Prostate gland (tissue), 2 donors: ENCODE measurements around the gene CPSF7. TPM values are rescaled to one million over a fixed set of nuclear protein-coding genes. Genes with fewer than 3 reads are reported as not detected.
"Not testable (repeated sequence)": the region's sequence is repeated elsewhere in the genome, so short reads cannot be mapped to it uniquely, and the experiment has no call there.

Source experiments
- DNase-seq: peaks from one replicate; pipeline ENCODE4 v3.0.0-alpha.2; 2019; ENCODE audit warnings: low spot score
- H3K27ac ChIP-seq, 2 donors: fragments of 200-600 bp; sonication (generic); 2 replicates each; pipeline ENCODE4 v1.5.1; 2017 to 2019
- H3K27me3 ChIP-seq: fragments of 200-600 bp; sonication (generic); replicated peaks from 2 replicates; pipeline ENCODE4 v1.5.1; 2019; ENCODE audit not compliant: insufficient read depth
- H3K36me3 ChIP-seq, 2 donors: fragments of 200-600 bp; sonication (generic); 1 replicate in 1 of 2; 2 replicates in 1 of 2; pipeline versions ENCODE4 v1.5.1 to v1.8.1; 2017 to 2019
- H3K4me1 ChIP-seq: fragments of 200-600 bp; sonication (generic); replicated peaks from 2 replicates; pipeline ENCODE4 v1.5.1; 2019
- H3K4me3 ChIP-seq, 2 donors: fragments of 200-600 bp; sonication (generic); 2 replicates each; pipeline ENCODE4 v1.5.1; 2017 to 2019
- H3K9me3 ChIP-seq: fragments of 200-600 bp; sonication (generic); 2 replicates; pipeline ENCODE4 v1.5.1; 2017
- CTCF ChIP-seq, 4 experiments: fragments of 200-600 bp in 2 of 4; fragments of 450-650 bp in 2 of 4; sonication (generic) in 2 of 4; IDR thresholded peaks; 1 replicate in 3 of 4; 2 replicates in 1 of 4; pipeline ENCODE4 v1.5.1; 2016 to 2019; ENCODE audit warnings: antibody characterized with exemption in 4 of 4, mild to moderate bottlenecking in 2 of 4, moderate library complexity in 2 of 4
- POLR2A ChIP-seq: fragments of 450-650 bp; IDR thresholded peaks from one replicate; pipeline ENCODE4 v1.6.1; 2016; ENCODE audit warnings: antibody characterized with exemption, mild to moderate bottlenecking
- POLR2AphosphoS5 ChIP-seq: sonication (generic); formaldehyde crosslinking; IDR thresholded peaks from one replicate; pipeline ENCODE4 v1.6.1; 2017; ENCODE audit warnings: antibody characterized with exemption
- WGBS: methylation state at CpG from one replicate; pipeline ENCODE4 v1.1.5; 2018; 5-methylcytosine and 5-hydroxymethylcytosine counted together
- intact Hi-C: fragments of 100-400 bp; cut with DNase I; formaldehyde crosslinking; loops from one replicate; pipeline ENCODE4 v1.14.2; 2022
- total RNA-seq, 2 donors: library from RNA; depleted of rRNA; stranded (reverse); fragments of >200 nt; gene quantifications; one replicate each; pipeline ENCODE4 v1.1.0, GENCODE V29; 2016

CPSF7 gene
- total RNA-seq, 2 donors from 2014 or later = 44.7 to 66.8 TPM

GRCh38 chr11:61392981-61393595 is 36.7 kb downstream of the CPSF7 start:
- Histone ChIP-seq H3K9me3 (no peaks in the 10 kb centered on the region), H3K27ac (peak overlapping the region; percentile 79 to 82), H3K36me3 (peaks cover 0 to 3% of the 10 kb centered on the region in 2 donors), H3K27me3 (no peaks in the 10 kb centered on the region), H3K4me3 (peak overlapping the region; percentile 56 to 78), H3K4me1 (no peaks in the 10 kb centered on the region)
- DNase-seq = no peak
- no peak for TF ChIP-seq POLR2A
- WGBS = under 1% methylated on average over 15 of the region's 15 CpGs
- intact Hi-C loops = no loop called here

DNA sequence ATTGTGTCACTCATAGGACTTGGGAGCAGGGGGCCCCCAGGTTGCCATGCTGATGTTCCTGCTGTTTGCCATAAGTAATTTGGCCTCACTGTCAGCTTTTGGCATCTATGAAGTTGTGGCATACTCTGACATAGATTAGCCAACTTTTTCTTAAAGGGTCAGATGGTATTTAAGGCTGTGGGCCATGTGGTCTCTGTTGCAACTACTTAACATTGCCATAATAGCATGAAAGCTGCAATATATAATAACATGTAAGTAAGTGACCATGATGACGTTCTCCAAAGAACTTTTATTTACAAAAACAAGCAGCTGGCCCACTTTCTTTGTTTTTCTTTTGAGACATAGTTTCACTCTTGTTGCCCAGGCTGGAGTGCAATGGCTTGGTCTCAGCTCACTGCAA is 39.6 kb downstream of the CPSF7 start:
- no peak for TF ChIP-seq POLR2AphosphoS5
- no peak for TF ChIP-seq CTCF (IDR thresholded peaks at IDR 0.05)
- TF ChIP-seq POLR2A = no peak
- Histone ChIP-seq H3K27me3 (no peaks in the 10 kb centered on the region), H3K9me3 (no peaks in the 10 kb centered on the region), H3K4me1 (no peaks in the 10 kb centered on the region), H3K27ac (no peak overlapping the region), H3K36me3 (peaks cover 0 to 3% of the 10 kb centered on the region in 2 donors), H3K4me3 (no peak overlapping the region)
- DNase-seq = no peak
- intact Hi-C loops = no loop called here
- 75% methylated on average over 1 of the region's 1 CpG for WGBS

GRCh38 chr11:61384271-61385242 is 45.2 kb downstream of the CPSF7 start:
- 86% methylated on average over 15 of the region's 15 CpGs for WGBS
- intact Hi-C loops = loop anchor here (2.0 kb wide), 1 partner anchor 48 kb away; no protein-coding TSS in a partner anchor
- no peak for DNase-seq
- TF ChIP-seq CTCF (IDR thresholded peaks at IDR 0.05) (peak in 1 of 4 experiments; percentile 4), POLR2AphosphoS5 (no peak)
- no peaks in the 10 kb centered on the region for H3K4me1 ChIP-seq
- no peaks in the 10 kb centered on the region for H3K36me3 ChIP-seq
- no peaks in the 10 kb centered on the region for H3K27me3 ChIP-seq
- no peak overlapping the region for H3K27ac ChIP-seq
- no peaks in the 10 kb centered on the region for H3K9me3 ChIP-seq
- H3K4me3 ChIP-seq = no peak overlapping the region

DNA sequence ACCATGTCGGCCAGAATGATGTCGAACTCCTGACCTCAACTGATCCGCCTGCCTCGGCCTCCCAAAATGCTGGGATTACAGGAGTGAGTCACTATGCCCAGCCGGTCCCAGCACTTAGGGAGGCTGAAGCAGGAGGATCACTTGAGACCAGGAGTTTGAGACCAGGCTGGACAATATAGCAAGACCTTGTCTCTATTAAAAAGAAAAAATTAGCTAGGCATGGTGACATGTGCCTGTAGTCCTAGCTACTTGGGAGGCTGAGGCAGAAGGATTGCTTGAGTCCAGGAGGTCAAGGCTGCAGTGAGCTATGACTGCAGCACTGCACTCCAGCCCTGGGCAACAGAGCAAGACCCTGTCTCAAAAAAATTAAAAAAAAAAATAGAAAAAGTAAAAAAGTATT is 45.9 kb downstream of the CPSF7 start:
- not testable (repeated sequence) for H3K27me3 ChIP-seq, DNase-seq, H3K4me1 ChIP-seq, H3K27ac ChIP-seq, H3K4me3 ChIP-seq, H3K9me3 ChIP-seq, H3K36me3 ChIP-seq
- intact Hi-C loops = loop anchor here (2.0 kb wide), 1 partner anchor 47 kb away; no protein-coding TSS in a partner anchor
- 96% methylated on average over 5 of the region's 5 CpGs for WGBS

DNA sequence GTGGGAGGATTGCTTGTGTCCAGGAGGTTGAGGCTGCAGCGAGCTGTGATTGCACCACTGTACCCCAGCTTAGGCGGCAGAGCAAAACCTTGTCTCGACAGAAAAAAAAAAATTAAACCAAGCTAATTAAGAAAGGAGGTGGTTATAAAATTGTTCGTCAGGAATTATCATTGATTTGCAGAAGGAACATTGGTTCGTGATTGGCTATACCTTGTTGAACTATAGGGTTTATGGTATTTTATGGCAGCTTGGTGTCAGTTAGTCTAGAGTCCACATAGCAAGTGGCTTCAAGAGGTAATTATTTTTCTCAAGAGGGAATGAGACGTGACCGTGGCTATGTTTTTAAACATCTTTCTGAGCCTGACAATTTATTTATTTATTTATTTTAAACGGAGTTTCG is 48.9 kb downstream of the CPSF7 start:
- Histone ChIP-seq H3K27me3 (no peaks in the 10 kb centered on the region), H3K9me3 (no peaks in the 10 kb centered on the region), H3K4me1 (peaks cover 4% of the 10 kb centered on the region), H3K36me3 (no peaks in the 10 kb centered on the region), H3K27ac (no peak overlapping the region), H3K4me3 (no peak overlapping the region)
- WGBS = 96% methylated on average over 9 of the region's 9 CpGs
- no peak for TF ChIP-seq POLR2A
- TF ChIP-seq POLR2AphosphoS5 = no peak
- TF ChIP-seq CTCF (IDR thresholded peaks at IDR 0.05) = no peak
- intact Hi-C loops = no loop called here
- no peak for DNase-seq
